Neural cell (in vitro differentiated cells): Measurements from ENCODE around the gene GALNT2.

Experiments
- EP300 ChIP-seq: fragments of 450-650 bp; conservative IDR thresholded peaks from 2 replicates; pipeline ENCODE4 v1.6.1; 2014; ENCODE audit warnings: antibody characterized with exemption, mild to moderate bottlenecking, moderate library complexity; ENCODE audit not compliant: poor library complexity, severe bottlenecking
- EZH2 ChIP-seq: fragments of 200-600, 300-800 bp; shearing (Covaris generic), sonication (generic); IDR thresholded peaks from 2 replicates; pipeline ENCODE4 v1.6.1; 2014; ENCODE audit warnings: antibody characterized with exemption, low read length, borderline replicate concordance, mild to moderate bottlenecking; ENCODE audit not compliant: insufficient read depth, poor library complexity, severe bottlenecking
- POLR2AphosphoS5 ChIP-seq: IDR thresholded peaks from 2 replicates; pipeline ENCODE4 v1.6.1; 2012
- RAD21 ChIP-seq: fragments of 450-650 bp; conservative IDR thresholded peaks from 2 replicates; pipeline ENCODE4 v1.6.1; 2014; ENCODE audit warnings: antibody characterized with exemption, mild to moderate bottlenecking, moderate library complexity
- SMC3 ChIP-seq: fragments of 450-650 bp; conservative IDR thresholded peaks from 2 replicates; pipeline ENCODE4 v1.6.1; 2014; ENCODE audit warnings: antibody characterized with exemption, mild to moderate bottlenecking, moderate library complexity; ENCODE audit not compliant: poor library complexity
- TAF1 ChIP-seq: IDR thresholded peaks from 2 replicates; pipeline ENCODE4 v1.6.1; 2012; ENCODE audit warnings: low read depth
- TF ChIP-seq, protein P1 (sequence below): fragments of 450-650 bp; IDR thresholded peaks from 2 replicates; pipeline ENCODE4 v1.5.1; 2014; ENCODE audit warnings: antibody characterized with exemption, mild to moderate bottlenecking, moderate library complexity; ENCODE audit not compliant: poor library complexity, severe bottlenecking
- TF ChIP-seq, protein P2 (sequence below): IDR thresholded peaks from 2 replicates; pipeline ENCODE4 v1.6.1; 2012; ENCODE audit warnings: borderline replicate concordance

DNA sequence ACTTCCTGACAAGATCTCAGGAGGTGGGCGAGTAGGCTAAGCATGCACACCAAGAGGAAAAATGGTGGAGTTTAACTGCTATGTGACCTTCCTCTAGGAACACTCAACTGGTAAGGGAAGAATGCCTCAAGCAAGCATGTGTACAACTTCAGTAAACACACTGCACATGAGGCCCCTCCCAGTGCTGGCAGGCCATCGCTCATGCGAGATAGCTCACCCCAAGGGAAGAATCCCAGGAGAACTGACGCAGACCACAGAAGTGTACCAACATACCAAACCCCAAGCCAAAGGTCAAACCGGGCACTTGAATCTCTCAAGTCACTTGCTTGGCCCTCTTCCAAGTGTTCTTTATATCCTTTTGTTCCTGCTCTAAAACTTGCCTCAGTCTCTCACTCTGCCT lies 40.5 kb upstream of the GALNT2 start:
- no peak for TF ChIP-seq EZH2
- TF ChIP-seq EP300: no peak
- no peak for TF ChIP-seq SMC3
- TF ChIP-seq RAD21: no peak
- TF ChIP-seq, protein P1, sequence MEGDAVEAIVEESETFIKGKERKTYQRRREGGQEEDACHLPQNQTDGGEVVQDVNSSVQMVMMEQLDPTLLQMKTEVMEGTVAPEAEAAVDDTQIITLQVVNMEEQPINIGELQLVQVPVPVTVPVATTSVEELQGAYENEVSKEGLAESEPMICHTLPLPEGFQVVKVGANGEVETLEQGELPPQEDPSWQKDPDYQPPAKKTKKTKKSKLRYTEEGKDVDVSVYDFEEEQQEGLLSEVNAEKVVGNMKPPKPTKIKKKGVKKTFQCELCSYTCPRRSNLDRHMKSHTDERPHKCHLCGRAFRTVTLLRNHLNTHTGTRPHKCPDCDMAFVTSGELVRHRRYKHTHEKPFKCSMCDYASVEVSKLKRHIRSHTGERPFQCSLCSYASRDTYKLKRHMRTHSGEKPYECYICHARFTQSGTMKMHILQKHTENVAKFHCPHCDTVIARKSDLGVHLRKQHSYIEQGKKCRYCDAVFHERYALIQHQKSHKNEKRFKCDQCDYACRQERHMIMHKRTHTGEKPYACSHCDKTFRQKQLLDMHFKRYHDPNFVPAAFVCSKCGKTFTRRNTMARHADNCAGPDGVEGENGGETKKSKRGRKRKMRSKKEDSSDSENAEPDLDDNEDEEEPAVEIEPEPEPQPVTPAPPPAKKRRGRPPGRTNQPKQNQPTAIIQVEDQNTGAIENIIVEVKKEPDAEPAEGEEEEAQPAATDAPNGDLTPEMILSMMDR: no peak
- TF ChIP-seq POLR2AphosphoS5: no peak
- TF ChIP-seq TAF1: no peak
- TF ChIP-seq, protein P2, sequence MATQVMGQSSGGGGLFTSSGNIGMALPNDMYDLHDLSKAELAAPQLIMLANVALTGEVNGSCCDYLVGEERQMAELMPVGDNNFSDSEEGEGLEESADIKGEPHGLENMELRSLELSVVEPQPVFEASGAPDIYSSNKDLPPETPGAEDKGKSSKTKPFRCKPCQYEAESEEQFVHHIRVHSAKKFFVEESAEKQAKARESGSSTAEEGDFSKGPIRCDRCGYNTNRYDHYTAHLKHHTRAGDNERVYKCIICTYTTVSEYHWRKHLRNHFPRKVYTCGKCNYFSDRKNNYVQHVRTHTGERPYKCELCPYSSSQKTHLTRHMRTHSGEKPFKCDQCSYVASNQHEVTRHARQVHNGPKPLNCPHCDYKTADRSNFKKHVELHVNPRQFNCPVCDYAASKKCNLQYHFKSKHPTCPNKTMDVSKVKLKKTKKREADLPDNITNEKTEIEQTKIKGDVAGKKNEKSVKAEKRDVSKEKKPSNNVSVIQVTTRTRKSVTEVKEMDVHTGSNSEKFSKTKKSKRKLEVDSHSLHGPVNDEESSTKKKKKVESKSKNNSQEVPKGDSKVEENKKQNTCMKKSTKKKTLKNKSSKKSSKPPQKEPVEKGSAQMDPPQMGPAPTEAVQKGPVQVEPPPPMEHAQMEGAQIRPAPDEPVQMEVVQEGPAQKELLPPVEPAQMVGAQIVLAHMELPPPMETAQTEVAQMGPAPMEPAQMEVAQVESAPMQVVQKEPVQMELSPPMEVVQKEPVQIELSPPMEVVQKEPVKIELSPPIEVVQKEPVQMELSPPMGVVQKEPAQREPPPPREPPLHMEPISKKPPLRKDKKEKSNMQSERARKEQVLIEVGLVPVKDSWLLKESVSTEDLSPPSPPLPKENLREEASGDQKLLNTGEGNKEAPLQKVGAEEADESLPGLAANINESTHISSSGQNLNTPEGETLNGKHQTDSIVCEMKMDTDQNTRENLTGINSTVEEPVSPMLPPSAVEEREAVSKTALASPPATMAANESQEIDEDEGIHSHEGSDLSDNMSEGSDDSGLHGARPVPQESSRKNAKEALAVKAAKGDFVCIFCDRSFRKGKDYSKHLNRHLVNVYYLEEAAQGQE: no peak
